Measurements from ENCODE around the gene PTMS.

PTMS gene

GRCh38 chr12:6791931-6792520 lies 25.9 kb downstream of the PTMS start:
- H3K4me2 ChIP-seq (ENCODE audit: low read length), result no peak overlapping the region
- no peak overlapping the region for H3K9ac ChIP-seq
- no peaks in the 10 kb centered on the region for H3K36me3 ChIP-seq (ENCODE audit: control insufficient read depth, insufficient read depth, low read length)
- H3K4me1 ChIP-seq, result peaks cover 19% of the 10 kb centered on the region
- peak overlapping the region; percentile 65 for H2AFZ ChIP-seq
- no peaks in the 10 kb centered on the region for H3K9me3 ChIP-seq (ENCODE audit: control insufficient read depth, low read length)
- no peak for TF ChIP-seq CTCF (IDR thresholded peaks at IDR 0.05)
- no peaks in the 10 kb centered on the region for H3K27me3 ChIP-seq (ENCODE audit: control insufficient read depth, insufficient read depth, low read length)
- H3K27ac ChIP-seq, result peak overlapping the region; percentile 8
- H3K4me3 ChIP-seq (ENCODE audit: low read depth, low read length), result no peak overlapping the region
- H3K79me2 ChIP-seq, result peaks cover 23% of the 10 kb centered on the region

- no peaks in the 10 kb centered on the region for H3K27me3 ChIP-seq (ENCODE audit: control insufficient read depth, insufficient read depth, low read length)
- H3K36me3 ChIP-seq (ENCODE audit: control insufficient read depth, insufficient read depth, low read length), result no peaks in the 10 kb centered on the region
- H3K9ac ChIP-seq, result no peak overlapping the region
- no peaks in the 10 kb centered on the region for H3K9me3 ChIP-seq (ENCODE audit: control insufficient read depth, low read length)
- H3K4me2 ChIP-seq (ENCODE audit: low read length), result no peak overlapping the region
- peaks cover 14% of the 10 kb centered on the region for H3K4me1 ChIP-seq
- H3K27ac ChIP-seq, result peak overlapping the region; percentile 8
- H3K4me3 ChIP-seq (ENCODE audit: low read depth, low read length), result no peak overlapping the region
- peaks cover 23% of the 10 kb centered on the region for H3K79me2 ChIP-seq
- no peak for TF ChIP-seq CTCF (IDR thresholded peaks at IDR 0.05)
- peak overlapping the region; percentile 65 for H2AFZ ChIP-seq
These were observed 26.5 kb downstream of the PTMS start for GRCh38 chr12:6792522-6793201.

- TF ChIP-seq CTCF (IDR thresholded peaks at IDR 0.05), result no peak
- Histone ChIP-seq H3K4me3 (ENCODE audit: low read depth, low read length) (no peak overlapping the region), H3K4me1 (no peaks in the 10 kb centered on the region), H3K9me3 (ENCODE audit: control insufficient read depth, low read length) (no peaks in the 10 kb centered on the region), H3K36me3 (ENCODE audit: control insufficient read depth, insufficient read depth, low read length) (no peaks in the 10 kb centered on the region), H3K27me3 (ENCODE audit: control insufficient read depth, insufficient read depth, low read length) (no peaks in the 10 kb centered on the region), H3K79me2 (peaks cover 13% of the 10 kb centered on the region), H2AFZ (no peak overlapping the region), H3K9ac (no peak overlapping the region), H3K4me2 (ENCODE audit: low read length) (no peak overlapping the region), H3K27ac (no peak overlapping the region)
These were observed 28.9 kb downstream of the PTMS start for GRCh38 chr12:6795088-6795487.

GRCh38 chr12:6796576-6796975 lies 30.4 kb downstream of the PTMS start:
- Histone ChIP-seq H3K9me3 (ENCODE audit: control insufficient read depth, low read length) (no peaks in the 10 kb centered on the region), H3K4me2 (ENCODE audit: low read length) (no peak overlapping the region), H3K27me3 (ENCODE audit: control insufficient read depth, insufficient read depth, low read length) (no peaks in the 10 kb centered on the region), H2AFZ (no peak overlapping the region), H3K9ac (no peak overlapping the region), H3K79me2 (peaks cover 7% of the 10 kb centered on the region), H3K27ac (no peak overlapping the region), H3K4me3 (ENCODE audit: low read depth, low read length) (no peak overlapping the region), H3K36me3 (ENCODE audit: control insufficient read depth, insufficient read depth, low read length) (no peaks in the 10 kb centered on the region), H3K4me1 (no peaks in the 10 kb centered on the region)
- no peak for TF ChIP-seq CTCF (IDR thresholded peaks at IDR 0.05)

- Histone ChIP-seq H3K27ac (no peak overlapping the region), H3K27me3 (ENCODE audit: control insufficient read depth, insufficient read depth, low read length) (no peaks in the 10 kb centered on the region), H3K9me3 (ENCODE audit: control insufficient read depth, low read length) (no peaks in the 10 kb centered on the region), H3K4me2 (ENCODE audit: low read length) (no peak overlapping the region), H3K79me2 (no peaks in the 10 kb centered on the region), H2AFZ (no peak overlapping the region), H3K4me1 (no peaks in the 10 kb centered on the region), H3K36me3 (ENCODE audit: control insufficient read depth, insufficient read depth, low read length) (no peaks in the 10 kb centered on the region), H3K9ac (no peak overlapping the region), H3K4me3 (ENCODE audit: low read depth, low read length) (no peak overlapping the region)
- no peak for TF ChIP-seq CTCF (IDR thresholded peaks at IDR 0.05)
These were observed 33.0 kb downstream of the PTMS start for GRCh38 chr12:6799147-6799546.

Data from parathyroid adenoma (tissue), 2 donors.